Activated CD8-positive, alpha-beta T cell treated with anti-CD3 and anti-CD28 coated beads for 36 hours (primary cell): ENCODE data around the gene STPG2. TPM values are rescaled to one million over a fixed set of nuclear protein-coding genes. Genes with fewer than 3 reads are reported as not detected.

Experiments
- ATAC-seq: fragments of 200-7000 bp; cut with Tn5 transposase; one replicate; pipeline ENCODE4 v1.10.0; 2021; ENCODE audit warnings: mild to moderate bottlenecking, moderate library complexity
- CTCF ChIA-PET: fragments of 350-600 bp; sonication (Branson Sonifier 250); formaldehyde crosslinking; loops from one replicate; lab custom pipeline; 2021; ENCODE audit warnings: antibody characterized with exemption; lab: Charles Lee
- POLR2A ChIA-PET: fragments of 350-600 bp; sonication (Branson Sonifier 250); formaldehyde crosslinking; loops from one replicate; lab custom pipeline; 2021; ENCODE audit warnings: antibody characterized with exemption; lab: Charles Lee
- DNase-seq: peaks from one replicate; pipeline ENCODE4 v3.0.0-alpha.2; 2020
- H3K27ac Mint-ChIP-seq: one replicate; pipeline ENCODE4 v1.8.0; 2021; ENCODE audit warnings: mild to moderate bottlenecking, mixed read lengths
- H3K27me3 Mint-ChIP-seq: one replicate; pipeline ENCODE4 v1.8.0; 2021; ENCODE audit warnings: mixed read lengths
- H3K36me3 Mint-ChIP-seq: one replicate; pipeline ENCODE4 v1.8.0; 2021; ENCODE audit warnings: low read depth, mixed read lengths
- H3K4me1 Mint-ChIP-seq: one replicate; pipeline ENCODE4 v1.8.0; 2021; ENCODE audit warnings: low read depth, mixed read lengths
- H3K4me3 Mint-ChIP-seq: one replicate; pipeline ENCODE4 v1.8.0; 2021; ENCODE audit warnings: mild to moderate bottlenecking, moderate library complexity, mixed read lengths
- H3K9me3 Mint-ChIP-seq: one replicate; pipeline ENCODE4 v1.8.0; 2021; ENCODE audit warnings: mixed read lengths
- intact Hi-C: fragments of 100-400 bp; cut with micrococcal nuclease; formaldehyde crosslinking; loops from one replicate; pipeline ENCODE4 v1.10.0; 2022
- total RNA-seq, 2 experiments: library from RNA; stranded (reverse); gene quantifications; one replicate each; pipeline ENCODE4 v1.2.3, GENCODE V29; 2021
- TF ChIP-seq, protein P1 (sequence below): fragments of 200-600 bp; IDR thresholded peaks from one replicate; pipeline ENCODE4 v1.8.0; 2022; ENCODE audit warnings: antibody characterized with exemption, mild to moderate bottlenecking

Gene STPG2
- total RNA-seq, 2 experiments from 2014 or later: 0.16 to 0.18 TPM

DNA sequence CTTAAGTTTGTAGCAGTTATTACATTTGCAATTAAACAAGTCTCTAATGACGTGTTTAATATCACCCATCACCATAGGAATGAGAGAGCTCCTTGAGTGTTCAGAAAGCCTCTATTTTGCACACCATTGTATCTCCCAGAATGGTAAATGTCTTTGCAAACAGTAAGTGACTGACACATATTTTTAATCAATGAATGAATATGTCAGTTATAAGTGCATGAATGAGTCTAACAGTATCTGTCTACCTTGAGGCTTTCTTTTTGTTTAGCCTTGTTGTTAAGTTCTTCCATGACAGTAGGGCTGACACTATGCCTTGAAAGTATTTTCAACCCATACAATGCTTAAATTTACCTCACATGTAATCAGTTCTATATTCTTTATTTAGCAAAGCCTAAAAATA lies 292.2 kb downstream of the STPG2 start:
- H3K4me3 Mint-ChIP-seq: no peak overlapping the region
- H3K27me3 Mint-ChIP-seq: no peaks in the 10 kb centered on the region
- no peak overlapping the region for H3K27ac Mint-ChIP-seq
- DNase-seq: no peak
- peaks cover 9% of the 10 kb centered on the region for H3K9me3 Mint-ChIP-seq
- H3K4me1 Mint-ChIP-seq: no peaks in the 10 kb centered on the region
- no peaks in the 10 kb centered on the region for H3K36me3 Mint-ChIP-seq
- TF ChIP-seq, protein P1, sequence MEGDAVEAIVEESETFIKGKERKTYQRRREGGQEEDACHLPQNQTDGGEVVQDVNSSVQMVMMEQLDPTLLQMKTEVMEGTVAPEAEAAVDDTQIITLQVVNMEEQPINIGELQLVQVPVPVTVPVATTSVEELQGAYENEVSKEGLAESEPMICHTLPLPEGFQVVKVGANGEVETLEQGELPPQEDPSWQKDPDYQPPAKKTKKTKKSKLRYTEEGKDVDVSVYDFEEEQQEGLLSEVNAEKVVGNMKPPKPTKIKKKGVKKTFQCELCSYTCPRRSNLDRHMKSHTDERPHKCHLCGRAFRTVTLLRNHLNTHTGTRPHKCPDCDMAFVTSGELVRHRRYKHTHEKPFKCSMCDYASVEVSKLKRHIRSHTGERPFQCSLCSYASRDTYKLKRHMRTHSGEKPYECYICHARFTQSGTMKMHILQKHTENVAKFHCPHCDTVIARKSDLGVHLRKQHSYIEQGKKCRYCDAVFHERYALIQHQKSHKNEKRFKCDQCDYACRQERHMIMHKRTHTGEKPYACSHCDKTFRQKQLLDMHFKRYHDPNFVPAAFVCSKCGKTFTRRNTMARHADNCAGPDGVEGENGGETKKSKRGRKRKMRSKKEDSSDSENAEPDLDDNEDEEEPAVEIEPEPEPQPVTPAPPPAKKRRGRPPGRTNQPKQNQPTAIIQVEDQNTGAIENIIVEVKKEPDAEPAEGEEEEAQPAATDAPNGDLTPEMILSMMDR: no peak
- ATAC-seq: no peak
- ChIA-PET CTCF (no interaction called here), POLR2A (interaction anchor here (0.6 kb wide), 1 partner anchor 1806 kb away, joined by 3 read pairs; no protein-coding TSS in a partner anchor)
- intact Hi-C loops: no loop called here

DNA sequence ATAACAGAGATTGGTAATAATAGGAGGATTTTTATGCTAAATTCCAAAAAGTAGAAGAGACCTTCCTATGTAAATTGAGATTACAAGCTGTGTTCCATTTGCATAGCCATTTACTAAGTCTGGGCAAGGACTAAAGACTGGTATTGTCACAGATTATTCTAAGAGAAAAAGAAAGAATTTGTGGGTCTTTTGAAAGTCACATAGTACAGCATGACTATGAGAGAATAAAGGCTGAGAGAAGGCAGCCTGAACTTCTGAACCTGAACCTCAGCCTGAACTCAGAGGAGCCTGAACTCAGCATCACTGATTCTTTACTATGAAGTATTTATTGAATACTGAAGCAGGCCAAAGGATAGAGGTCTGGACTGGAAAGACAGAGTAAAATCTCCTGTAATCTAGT lies 297.5 kb downstream of the STPG2 start:
- POLR2A ChIA-PET: no interaction called here
- ATAC-seq (no peak), DNase-seq (no peak)
- no peaks in the 10 kb centered on the region for H3K4me1 Mint-ChIP-seq
- CTCF ChIA-PET: no interaction called here
- peaks cover 10% of the 10 kb centered on the region for H3K9me3 Mint-ChIP-seq
- intact Hi-C loops: no loop called here
- no peak overlapping the region for H3K4me3 Mint-ChIP-seq
- TF ChIP-seq, protein P1: no peak
- no peak overlapping the region for H3K27ac Mint-ChIP-seq
- H3K36me3 Mint-ChIP-seq: no peaks in the 10 kb centered on the region
- H3K27me3 Mint-ChIP-seq: no peaks in the 10 kb centered on the region

DNA sequence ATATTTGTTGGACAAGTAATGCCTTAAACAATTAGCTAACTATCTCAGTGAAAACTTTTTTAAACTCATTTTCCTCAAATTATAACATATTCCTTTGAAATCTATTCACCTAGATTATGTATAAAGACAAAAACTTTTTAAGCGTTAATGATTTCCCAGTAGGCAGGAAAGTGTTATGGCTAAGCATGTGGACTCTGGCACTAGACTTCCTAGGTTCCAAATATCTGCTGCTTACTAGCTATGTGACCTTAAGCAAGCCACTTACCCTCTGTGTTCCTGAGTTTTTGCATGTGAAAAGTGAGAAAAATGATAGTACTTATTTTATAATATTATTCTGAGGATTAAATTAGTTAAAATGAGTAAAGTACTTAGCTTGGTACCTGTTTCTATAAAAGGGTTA lies 301.8 kb downstream of the STPG2 start:
- ChIA-PET POLR2A (no interaction called here), CTCF (no interaction called here)
- Mint-ChIP-seq H3K27me3 (no peaks in the 10 kb centered on the region), H3K27ac (no peak overlapping the region), H3K4me1 (no peaks in the 10 kb centered on the region), H3K36me3 (no peaks in the 10 kb centered on the region), H3K4me3 (no peak overlapping the region), H3K9me3 (peaks cover 8% of the 10 kb centered on the region)
- TF ChIP-seq, protein P1: no peak
- intact Hi-C loops: no loop called here
- no peak for ATAC-seq
- no peak for DNase-seq

DNA sequence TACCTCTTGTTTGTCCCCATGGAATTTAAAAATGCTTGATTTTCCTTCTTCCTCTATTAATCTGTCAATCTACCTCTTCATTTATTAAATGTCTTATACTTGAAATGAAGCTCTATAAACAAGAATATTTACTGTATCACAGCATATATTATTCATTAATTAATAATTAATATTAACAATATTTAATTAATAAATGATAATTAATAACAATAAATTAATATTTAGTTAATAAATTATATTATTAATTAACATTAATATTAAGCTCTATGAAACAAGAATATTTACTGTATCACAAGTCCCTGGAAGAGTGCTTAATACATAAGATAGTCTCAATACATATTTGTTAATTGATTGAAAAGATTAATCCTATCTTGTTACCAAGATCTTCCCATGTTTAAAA lies 306.6 kb downstream of the STPG2 start:
- Mint-ChIP-seq H3K9me3 (peaks cover 8% of the 10 kb centered on the region), H3K36me3 (no peaks in the 10 kb centered on the region), H3K27me3 (no peaks in the 10 kb centered on the region), H3K4me1 (no peaks in the 10 kb centered on the region), H3K4me3 (no peak overlapping the region), H3K27ac (no peak overlapping the region)
- ChIA-PET CTCF (no interaction called here), POLR2A (no interaction called here)
- ATAC-seq: no peak
- DNase-seq: no peak
- intact Hi-C loops: no loop called here
- TF ChIP-seq, protein P1: no peak

DNA sequence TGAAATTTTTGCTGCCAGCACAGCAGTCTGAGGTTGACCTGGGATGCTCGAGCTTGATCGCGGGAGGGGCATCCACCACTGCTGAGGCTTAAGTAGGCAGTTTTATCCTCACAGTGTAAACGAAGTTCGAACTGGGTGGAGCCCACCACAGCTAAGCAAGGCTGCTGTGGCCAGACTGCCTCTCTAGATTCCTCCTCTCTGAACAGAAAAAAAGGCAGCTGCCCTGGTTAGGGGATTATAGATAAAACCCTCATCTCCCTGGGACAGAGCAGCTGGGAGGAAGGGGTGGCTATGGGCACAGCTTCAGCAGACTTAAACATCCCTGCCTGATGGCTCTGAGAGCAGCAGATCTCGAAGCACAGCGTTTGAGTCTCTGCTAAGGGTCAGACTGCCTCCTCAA lies 314.6 kb downstream of the STPG2 start:
- TF ChIP-seq, protein P1: no peak
- Mint-ChIP-seq H3K4me3 (no peak overlapping the region), H3K27ac (no peak overlapping the region), H3K27me3 (no peaks in the 10 kb centered on the region), H3K4me1 (no peaks in the 10 kb centered on the region), H3K9me3 (peaks cover 5% of the 10 kb centered on the region), H3K36me3 (no peaks in the 10 kb centered on the region)
- ATAC-seq (no peak), DNase-seq (no peak)
- POLR2A ChIA-PET: no interaction called here
- intact Hi-C loops: no loop called here
- CTCF ChIA-PET: no interaction called here
